ENCODE results near the gene CD3G. TPM values are rescaled to one million over a fixed set of nuclear protein-coding genes. Genes with fewer than 3 reads are reported as not detected.
A peak's percentile ranks its signal among the peaks of the same experiment; 100 is the strongest.
"Not testable (repeated sequence)": the region's sequence is repeated elsewhere in the genome, so short reads cannot be mapped to it uniquely, and the experiment has no call there.

CD3G gene
- total RNA-seq, 2 donors from 2014 or later = 7.1 to 49.4 TPM

GRCh38 chr11:118374729-118375128 lies 30.6 kb downstream of the CD3G start:
- peaks cover 51% of the 10 kb centered on the region for H3K36me3 Mint-ChIP-seq
- H3K4me1 Mint-ChIP-seq (ENCODE audit: low read depth in 2 of 2) = peaks cover 0 to 3% of the 10 kb centered on the region in 2 donors

GRCh38 chr11:118375978-118376377 lies 31.8 kb downstream of the CD3G start:
- Mint-ChIP-seq H3K4me1 (ENCODE audit: low read depth in 2 of 2) (peaks cover 0 to 3% of the 10 kb centered on the region in 2 donors), H3K4me3 (no peak overlapping the region), H3K9me3 (no peaks in the 10 kb centered on the region), H3K27me3 (no peaks in the 10 kb centered on the region), H3K27ac (peak overlapping the region in 1 of 2 donors; percentile 24), H3K36me3 (peaks cover 50% of the 10 kb centered on the region)
- no peak for DNase-seq (ENCODE audit: low spot score)
- ATAC-seq = no peak

More at GRCh38 chr11:118374729-118375128, 30.6 kb downstream of the CD3G start:
- Mint-ChIP-seq H3K27me3 (no peaks in the 10 kb centered on the region), H3K4me3 (no peak overlapping the region), H3K9me3 (no peaks in the 10 kb centered on the region), H3K27ac (no peak overlapping the region)
- DNase-seq (ENCODE audit: low spot score) (no peak), ATAC-seq (no peak)

- Mint-ChIP-seq H3K27ac (no peak overlapping the region), H3K36me3 (peaks cover 33% of the 10 kb centered on the region), H3K27me3 (no peaks in the 10 kb centered on the region), H3K9me3 (no peaks in the 10 kb centered on the region), H3K4me1 (ENCODE audit: low read depth in 2 of 2) (peaks cover 0 to 3% of the 10 kb centered on the region in 2 donors), H3K4me3 (no peak overlapping the region)
- ATAC-seq = no peak
- no peak for DNase-seq (ENCODE audit: low spot score)
Observed at GRCh38 chr11:118379497-118379896, 35.4 kb downstream of the CD3G start.

- peaks cover 35% of the 10 kb centered on the region for H3K36me3 Mint-ChIP-seq
- no peaks in the 10 kb centered on the region for H3K9me3 Mint-ChIP-seq
- H3K4me1 Mint-ChIP-seq (ENCODE audit: low read depth in 2 of 2) = peaks cover 0 to 3% of the 10 kb centered on the region in 2 donors
- H3K27ac Mint-ChIP-seq = no peak overlapping the region
- no peak for DNase-seq (ENCODE audit: low spot score)
- ATAC-seq = no peak
- no peaks in the 10 kb centered on the region for H3K27me3 Mint-ChIP-seq
- H3K4me3 Mint-ChIP-seq = no peak overlapping the region
Observed at GRCh38 chr11:118380571-118380970, 36.4 kb downstream of the CD3G start.

GRCh38 chr11:118382954-118383353 lies 38.8 kb downstream of the CD3G start:
- Mint-ChIP-seq H3K9me3 (no peaks in the 10 kb centered on the region), H3K27ac (no peak overlapping the region), H3K4me3 (no peak overlapping the region), H3K4me1 (ENCODE audit: low read depth in 2 of 2) (no peaks in the 10 kb centered on the region), H3K27me3 (no peaks in the 10 kb centered on the region), H3K36me3 (peaks cover 47% of the 10 kb centered on the region)
- ATAC-seq = no peak
- DNase-seq (ENCODE audit: low spot score) = no peak

GRCh38 chr11:118383657-118384056 lies 39.5 kb downstream of the CD3G start:
- ATAC-seq (no peak), DNase-seq (ENCODE audit: low spot score) (no peak)
- Mint-ChIP-seq H3K27ac (no peak overlapping the region), H3K27me3 (no peaks in the 10 kb centered on the region), H3K36me3 (peaks cover 43% of the 10 kb centered on the region), H3K9me3 (no peaks in the 10 kb centered on the region), H3K4me1 (ENCODE audit: low read depth in 2 of 2) (no peaks in the 10 kb centered on the region), H3K4me3 (no peak overlapping the region)

- no peak for DNase-seq (ENCODE audit: low spot score)
- H3K27me3 Mint-ChIP-seq = no peaks in the 10 kb centered on the region
- H3K4me3 Mint-ChIP-seq = peak overlapping the region; percentile 48
- peaks cover 18 to 30% of the 10 kb centered on the region in 2 donors for H3K4me1 Mint-ChIP-seq (ENCODE audit: low read depth in 2 of 2)
- peak in 1 of 2 donors; percentile 31 for ATAC-seq
- H3K27ac Mint-ChIP-seq = peak overlapping the region; percentile 76 to 89
- peaks cover 26% of the 10 kb centered on the region for H3K36me3 Mint-ChIP-seq
- no peaks in the 10 kb centered on the region for H3K9me3 Mint-ChIP-seq
Observed at GRCh38 chr11:118396097-118396501, 52.0 kb downstream of the CD3G start.

GRCh38 chr11:118397448-118397847 lies 53.3 kb downstream of the CD3G start:
- H3K27me3 Mint-ChIP-seq = no peaks in the 10 kb centered on the region
- peaks cover 25 to 36% of the 10 kb centered on the region in 2 donors for H3K4me1 Mint-ChIP-seq (ENCODE audit: low read depth in 2 of 2)
- H3K9me3 Mint-ChIP-seq = no peaks in the 10 kb centered on the region
- DNase-seq (ENCODE audit: low spot score) = no peak
- peak overlapping the region; percentile 76 to 89 for H3K27ac Mint-ChIP-seq
- no peak for ATAC-seq
- no peak overlapping the region for H3K4me3 Mint-ChIP-seq
- peaks cover 29% of the 10 kb centered on the region for H3K36me3 Mint-ChIP-seq

- ATAC-seq (peak; percentile 60 to 83), DNase-seq (ENCODE audit: low spot score) (no peak)
- peak overlapping the region; percentile 91 for H3K4me3 Mint-ChIP-seq
- H3K9me3 Mint-ChIP-seq = no peaks in the 10 kb centered on the region
- peaks cover 26% of the 10 kb centered on the region for H3K36me3 Mint-ChIP-seq
- peak overlapping the region; percentile 89 to 98 for H3K27ac Mint-ChIP-seq
- no peaks in the 10 kb centered on the region for H3K27me3 Mint-ChIP-seq
- peaks cover 29 to 43% of the 10 kb centered on the region in 2 donors for H3K4me1 Mint-ChIP-seq (ENCODE audit: low read depth in 2 of 2)
Observed at GRCh38 chr11:118398791-118399559, 54.8 kb downstream of the CD3G start.

GRCh38 chr11:118401151-118401879 lies 57.2 kb downstream of the CD3G start, which contains the start of gene ATP5MG:
Gene ATP5MG, plus strand, starts transcription at chr11:118401606. Its CDS starts 60 bp downstream, at chr11:118401666.
- H3K4me3 Mint-ChIP-seq = peak within 1 kb of the TSS; percentile 91
- H3K27ac Mint-ChIP-seq = peak within 1 kb of the TSS; percentile 89 to 98
- peak; percentile 81 to 88 for ATAC-seq
- H3K36me3 Mint-ChIP-seq = peaks cover 26% of the 10 kb centered on the region
- H3K4me1 Mint-ChIP-seq (ENCODE audit: low read depth in 2 of 2) = peaks cover 37 to 56% of the 10 kb centered on the region in 2 donors
- H3K27me3 Mint-ChIP-seq = no peaks in the 10 kb centered on the region
- no peaks in the 10 kb centered on the region for H3K9me3 Mint-ChIP-seq
- DNase-seq (ENCODE audit: low spot score) = peak; percentile 93

- peaks cover 25% of the 10 kb centered on the region for H3K36me3 Mint-ChIP-seq
- peaks cover 39 to 54% of the 10 kb centered on the region in 2 donors for H3K4me1 Mint-ChIP-seq (ENCODE audit: low read depth in 2 of 2)
- H3K27ac Mint-ChIP-seq = peak overlapping the region; percentile 89 to 98
- H3K4me3 Mint-ChIP-seq = peak overlapping the region; percentile 91
- ATAC-seq (no peak), DNase-seq (ENCODE audit: low spot score) (no peak)
- H3K27me3 Mint-ChIP-seq = no peaks in the 10 kb centered on the region
- no peaks in the 10 kb centered on the region for H3K9me3 Mint-ChIP-seq
Observed at GRCh38 chr11:118401880-118402590, 57.9 kb downstream of the CD3G start.

- Mint-ChIP-seq H3K27ac (peak overlapping the region; percentile 89 to 98), H3K36me3 (peaks cover 23% of the 10 kb centered on the region), H3K4me1 (ENCODE audit: low read depth in 2 of 2) (peaks cover 39 to 53% of the 10 kb centered on the region in 2 donors), H3K4me3 (peak overlapping the region; percentile 91)
- not testable (repeated sequence) for DNase-seq (ENCODE audit: low spot score); H3K9me3 Mint-ChIP-seq; ATAC-seq; H3K27me3 Mint-ChIP-seq
Observed at GRCh38 chr11:118402594-118402993, 58.5 kb downstream of the CD3G start.
